Effector memory CD4-positive, alpha-beta T cell (primary cell): ENCODE results near the gene GANC.
A peak's percentile ranks its signal among the peaks of the same experiment; 100 is the strongest.

Source experiments
- DNase-seq, 3 donors: peaks; one replicate each; pipeline ENCODE4 v3.0.0-alpha.2; 2020
- H3K27ac ChIP-seq: 2 replicates; pipeline ENCODE4 v1.7.0; 2013; ENCODE audit warnings: mild to moderate bottlenecking, low read length, moderate library complexity; ENCODE audit not compliant: insufficient read depth, poor library complexity, severe bottlenecking
- H3K27me3 ChIP-seq: replicated peaks from 2 replicates; pipeline ENCODE4 v1.7.0; 2013; ENCODE audit warnings: mild to moderate bottlenecking, low read length; ENCODE audit not compliant: insufficient read depth, control insufficient read depth, poor library complexity, severe bottlenecking
- H3K36me3 ChIP-seq: 2 replicates; pipeline ENCODE4 v1.7.0; 2013; ENCODE audit warnings: mild to moderate bottlenecking, low read length, moderate library complexity; ENCODE audit not compliant: control insufficient read depth, insufficient read depth
- H3K4me1 ChIP-seq: 2 replicates; pipeline ENCODE4 v1.7.0; 2013; ENCODE audit warnings: low read length, mild to moderate bottlenecking; ENCODE audit not compliant: control insufficient read depth, insufficient read depth, poor library complexity, severe bottlenecking
- H3K4me3 ChIP-seq: 2 replicates; pipeline ENCODE4 v1.7.0; 2013; ENCODE audit warnings: low read length, low read depth, mild to moderate bottlenecking; ENCODE audit not compliant: insufficient read depth, poor library complexity, severe bottlenecking
- H3K9me3 ChIP-seq: 2 replicates; pipeline ENCODE4 v1.7.0; 2013; ENCODE audit warnings: mild to moderate bottlenecking, low read length, moderate library complexity; ENCODE audit not compliant: control insufficient read depth

The GANC gene

GRCh38 chr15:42264795-42265194 lies 8.2 kb upstream of the GANC start:
- no peaks in the 10 kb centered on the region for H3K9me3 ChIP-seq
- peaks cover 65% of the 10 kb centered on the region for H3K36me3 ChIP-seq
- H3K27ac ChIP-seq = no peak overlapping the region
- H3K4me3 ChIP-seq = no peak overlapping the region
- no peaks in the 10 kb centered on the region for H3K27me3 ChIP-seq
- no peaks in the 10 kb centered on the region for H3K4me1 ChIP-seq
- DNase-seq = no peak

DNA sequence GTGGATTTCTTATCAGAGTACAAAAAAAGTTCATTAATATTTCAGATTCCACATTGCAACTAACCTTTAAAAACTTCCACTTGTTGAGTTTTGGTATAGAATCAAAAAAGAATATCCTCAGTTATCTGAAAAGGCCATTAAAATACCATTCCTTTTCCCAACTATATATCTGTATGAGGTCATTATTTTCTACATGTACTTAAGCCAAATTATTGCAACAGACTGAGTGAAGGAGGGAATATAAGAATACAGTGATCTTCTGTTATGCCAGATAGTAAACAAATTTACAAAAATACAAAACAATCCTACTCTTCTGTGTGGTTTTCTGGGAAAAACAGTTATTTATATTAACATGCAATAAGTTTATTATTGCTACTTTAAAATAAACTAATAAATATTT lies 5.7 kb upstream of the GANC start:
- Histone ChIP-seq H3K27me3 (no peaks in the 10 kb centered on the region), H3K9me3 (no peaks in the 10 kb centered on the region), H3K27ac (no peak overlapping the region), H3K4me1 (peaks cover 11% of the 10 kb centered on the region), H3K4me3 (no peak overlapping the region), H3K36me3 (peaks cover 49% of the 10 kb centered on the region)
- no peak for DNase-seq

DNA sequence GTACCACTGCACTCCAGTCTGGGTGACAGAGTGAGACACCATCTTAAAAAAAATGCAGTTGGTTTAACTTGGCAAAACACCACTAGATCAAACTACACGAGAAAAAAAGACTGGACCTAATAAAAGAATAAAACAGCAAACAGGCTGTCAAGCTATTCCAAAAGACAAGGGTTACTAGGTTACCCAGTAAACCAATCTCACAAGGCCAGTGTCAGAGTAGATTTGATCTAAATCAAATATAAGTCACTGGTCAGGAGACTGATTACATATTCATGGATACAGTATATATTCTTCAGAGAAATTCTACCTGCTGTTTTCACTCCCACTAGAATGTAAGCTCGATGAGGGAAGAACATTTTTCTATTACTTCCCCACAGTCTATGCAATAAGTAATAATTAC lies 2.5 kb upstream of the GANC start:
- Histone ChIP-seq H3K9me3 (no peaks in the 10 kb centered on the region), H3K27me3 (no peaks in the 10 kb centered on the region), H3K36me3 (peaks cover 23% of the 10 kb centered on the region), H3K4me3 (no peak overlapping the region), H3K4me1 (peaks cover 25% of the 10 kb centered on the region), H3K27ac (no peak overlapping the region)
- DNase-seq = no peak

- no peaks in the 10 kb centered on the region for H3K9me3 ChIP-seq
- H3K27me3 ChIP-seq = no peaks in the 10 kb centered on the region
- H3K27ac ChIP-seq = no peak overlapping the region
- no peak for DNase-seq
- no peak overlapping the region for H3K4me3 ChIP-seq
- peaks cover 19% of the 10 kb centered on the region for H3K36me3 ChIP-seq
- H3K4me1 ChIP-seq = peaks cover 29% of the 10 kb centered on the region
Measured at GRCh38 chr15:42270996-42271395, 2.0 kb upstream of the GANC start.

- DNase-seq = peak; percentile 14 to 43 (median 30)
- Histone ChIP-seq H3K27me3 (no peaks in the 10 kb centered on the region), H3K4me1 (peaks cover 31% of the 10 kb centered on the region), H3K4me3 (peak overlapping the region; percentile 88), H3K27ac (peak overlapping the region; percentile 96), H3K36me3 (peaks cover 8% of the 10 kb centered on the region), H3K9me3 (no peaks in the 10 kb centered on the region)
Measured at GRCh38 chr15:42273900-42274701, 1.1 kb downstream of the GANC start.

GRCh38 chr15:42274702-42274989 lies 1.6 kb downstream of the GANC start:
- peak overlapping the region; percentile 96 for H3K27ac ChIP-seq
- peaks cover 12% of the 10 kb centered on the region for H3K36me3 ChIP-seq
- no peaks in the 10 kb centered on the region for H3K27me3 ChIP-seq
- H3K4me3 ChIP-seq = peak overlapping the region; percentile 88
- no peaks in the 10 kb centered on the region for H3K9me3 ChIP-seq
- no peak for DNase-seq
- H3K4me1 ChIP-seq = peaks cover 31% of the 10 kb centered on the region

GRCh38 chr15:42275780-42276391 lies 2.9 kb downstream of the GANC start:
- peaks cover 20% of the 10 kb centered on the region for H3K36me3 ChIP-seq
- H3K4me1 ChIP-seq = peaks cover 29% of the 10 kb centered on the region
- H3K9me3 ChIP-seq = no peaks in the 10 kb centered on the region
- DNase-seq = no peak
- peak overlapping the region; percentile 57 for H3K27ac ChIP-seq
- H3K4me3 ChIP-seq = peak overlapping the region; percentile 24
- H3K27me3 ChIP-seq = no peaks in the 10 kb centered on the region

- peaks cover 25% of the 10 kb centered on the region for H3K36me3 ChIP-seq
- H3K9me3 ChIP-seq = no peaks in the 10 kb centered on the region
- H3K27ac ChIP-seq = no peak overlapping the region
- no peak overlapping the region for H3K4me3 ChIP-seq
- no peak for DNase-seq
- H3K4me1 ChIP-seq = peaks cover 23% of the 10 kb centered on the region
- no peaks in the 10 kb centered on the region for H3K27me3 ChIP-seq
Measured at GRCh38 chr15:42276762-42277161, 3.8 kb downstream of the GANC start.

GRCh38 chr15:42279234-42279723 lies 6.3 kb downstream of the GANC start:
- Histone ChIP-seq H3K27ac (no peak overlapping the region), H3K4me3 (no peak overlapping the region), H3K9me3 (no peaks in the 10 kb centered on the region), H3K36me3 (peaks cover 29% of the 10 kb centered on the region), H3K4me1 (peaks cover 16% of the 10 kb centered on the region), H3K27me3 (no peaks in the 10 kb centered on the region)
- DNase-seq = no peak

- Histone ChIP-seq H3K36me3 (peaks cover 32% of the 10 kb centered on the region), H3K4me3 (no peak overlapping the region), H3K27me3 (no peaks in the 10 kb centered on the region), H3K9me3 (no peaks in the 10 kb centered on the region), H3K27ac (no peak overlapping the region), H3K4me1 (no peaks in the 10 kb centered on the region)
- no peak for DNase-seq
Measured at GRCh38 chr15:42282344-42282743, 9.3 kb downstream of the GANC start.
